HG03103 (cell line): ENCODE measurements around the gene KIR2DL4.
"Not testable (repeated sequence)": the region's sequence is repeated elsewhere in the genome, so short reads cannot be mapped to it uniquely, and the experiment has no call there.

Experiments used
- ATAC-seq: cut with Tn5 transposase; IDR thresholded peaks from one replicate; pipeline ENCODE4 v1.9.1; 2021; ENCODE audit warnings: low read depth; ENCODE audit not compliant: unreplicated experiment

KIR2DL4 gene

DNA sequence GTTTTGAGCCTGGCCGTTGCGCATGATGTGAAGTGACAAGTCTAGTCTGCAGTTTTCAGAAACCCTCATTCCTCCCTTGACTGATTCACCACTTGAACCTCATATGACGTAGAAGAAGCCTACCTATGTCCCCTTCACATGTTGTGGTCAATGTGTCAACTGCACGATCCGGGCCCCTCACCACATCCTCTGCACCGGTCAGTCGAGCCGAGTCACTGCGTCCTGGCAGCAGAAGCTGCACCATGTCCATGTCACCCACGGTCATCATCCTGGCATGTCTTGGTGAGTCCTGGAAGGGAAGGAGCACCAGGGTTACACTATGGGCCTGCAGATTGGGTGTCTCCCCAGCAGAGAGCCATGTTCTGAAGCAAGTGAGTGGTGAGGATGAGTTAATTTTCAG is at the start of gene KIR2DL4:
Gene KIR2DL4 (plus strand): TSS at position 201 of the 400 bp plus-strand sequence. CDS start 42 bp downstream, at position 243.
- ATAC-seq, result no peak

DNA sequence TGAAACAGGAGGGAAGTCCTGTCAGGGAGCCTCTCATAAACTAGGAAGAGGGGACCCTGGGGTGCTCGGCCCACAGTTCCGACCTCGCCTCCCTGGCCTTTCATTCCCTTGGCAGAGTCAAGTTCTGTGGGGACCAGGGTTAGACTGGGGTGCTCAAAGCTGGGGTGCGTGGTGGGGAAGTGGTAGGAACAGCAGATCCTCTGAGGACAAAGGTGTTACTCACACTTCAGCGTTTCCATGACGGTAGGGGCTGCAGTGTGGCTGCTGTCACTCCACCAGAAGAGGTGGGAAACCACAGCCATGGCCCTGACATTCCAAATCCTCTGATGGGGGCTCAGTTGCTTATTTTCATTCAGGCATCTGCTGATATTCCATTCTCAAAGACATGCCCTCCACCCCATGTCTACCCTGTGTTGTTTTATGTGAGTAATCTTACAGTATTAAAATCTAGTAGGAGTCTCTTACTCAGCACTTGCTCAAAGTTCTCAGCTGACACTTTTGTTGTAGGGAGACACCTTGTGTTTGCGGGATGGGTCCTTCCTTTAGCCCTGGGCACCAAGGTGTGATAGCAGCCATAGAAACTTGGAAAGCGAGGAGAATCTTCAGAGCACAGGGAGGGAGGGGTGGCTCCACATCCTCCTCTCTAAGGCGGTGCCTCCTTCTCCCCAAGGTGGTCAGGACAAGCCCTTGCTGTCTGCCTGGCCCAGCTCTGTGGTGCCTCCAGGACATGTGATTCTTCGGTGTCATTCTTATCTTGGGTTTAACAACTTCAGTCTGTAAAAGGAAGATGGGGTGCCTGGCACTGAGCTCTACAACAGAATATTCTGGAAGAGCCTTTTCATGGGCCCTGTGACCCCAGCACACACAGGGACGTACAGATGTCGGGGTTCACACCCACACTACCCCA is 47.0 kb upstream of the KIR2DL4 start:
- not testable (repeated sequence) for ATAC-seq

DNA sequence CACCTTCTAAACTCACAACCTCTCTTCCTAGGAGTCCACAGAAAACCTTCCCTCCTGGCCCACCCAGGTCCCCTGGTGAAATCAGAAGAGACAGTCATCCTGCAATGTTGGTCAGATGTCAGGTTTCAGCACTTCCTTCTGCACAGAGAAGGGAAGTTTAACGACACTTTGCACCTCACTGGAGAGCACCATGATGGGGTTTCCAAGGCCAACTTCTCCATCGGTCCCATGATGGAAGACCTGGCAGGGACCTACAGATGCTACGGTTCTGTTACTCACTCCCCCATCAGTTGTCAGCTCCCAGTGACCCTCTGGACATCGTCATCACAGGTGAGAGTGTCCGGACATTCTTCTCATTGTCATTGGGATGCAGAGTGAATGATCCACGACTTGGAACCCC is 44.8 kb upstream of the KIR2DL4 start:
- ATAC-seq, result not testable (repeated sequence)

DNA sequence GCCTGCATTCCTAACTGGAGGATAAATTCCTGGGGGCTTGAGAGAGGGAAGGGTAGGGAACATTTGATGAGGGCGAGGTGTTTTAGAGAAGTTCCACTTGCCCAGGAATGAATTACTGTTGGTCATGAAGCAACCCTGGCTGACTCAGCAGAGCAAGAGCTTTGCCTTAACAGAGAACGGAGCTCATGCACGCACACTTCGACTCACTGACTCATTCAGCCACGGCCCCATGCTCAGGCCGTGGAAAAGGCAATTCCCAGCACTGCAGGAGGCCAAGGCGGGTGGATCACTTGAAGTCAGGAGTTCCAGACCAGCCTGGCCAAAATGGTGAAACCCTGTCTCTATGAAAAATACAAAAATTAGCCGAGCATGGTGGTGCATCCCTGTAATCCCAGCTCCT is 39.2 kb upstream of the KIR2DL4 start:
- not testable (repeated sequence) for ATAC-seq

DNA sequence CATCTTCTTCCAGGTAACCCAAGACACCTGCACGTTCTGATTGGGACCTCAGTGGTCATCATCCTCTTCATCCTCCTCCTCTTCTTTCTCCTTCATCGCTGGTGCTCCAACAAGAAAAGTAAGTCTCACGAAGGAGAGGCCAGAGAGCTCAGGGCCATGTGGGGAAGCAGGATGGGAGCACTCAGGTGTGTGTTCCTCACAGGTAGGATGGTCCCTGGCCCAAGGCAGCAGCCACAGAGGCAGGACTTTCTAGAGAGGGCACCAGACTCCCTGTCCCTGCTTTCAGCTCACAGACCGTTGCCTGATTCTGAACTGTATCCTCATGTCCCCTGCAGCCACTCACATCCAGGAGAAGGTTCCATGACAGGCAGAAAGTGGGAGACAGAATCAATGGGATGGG is 36.9 kb upstream of the KIR2DL4 start:
- ATAC-seq, result not testable (repeated sequence)

DNA sequence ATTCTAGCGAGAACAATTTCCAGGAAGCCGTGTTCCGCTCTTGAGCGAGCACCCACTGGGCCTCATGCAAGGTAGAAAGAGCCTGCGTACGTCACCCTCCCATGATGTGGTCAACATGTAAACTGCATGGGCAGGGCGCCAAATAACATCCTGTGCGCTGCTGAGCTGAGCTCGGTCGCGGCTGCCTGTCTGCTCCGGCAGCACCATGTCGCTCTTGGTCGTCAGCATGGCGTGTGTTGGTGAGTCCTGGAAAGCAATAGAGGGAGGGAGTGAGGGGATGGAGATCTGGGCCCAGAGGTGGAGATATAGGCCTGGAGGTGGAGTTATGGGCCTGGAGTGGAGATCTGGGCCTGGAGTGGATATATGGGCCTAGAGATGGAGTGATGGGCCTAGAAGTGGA is 33.8 kb upstream of the KIR2DL4 start, which contains the start of gene KIR2DL1:
Gene KIR2DL1 (plus strand): TSS at position 148 of the 400 bp plus-strand sequence. CDS start 58 bp downstream, at position 206.
- ATAC-seq, result not testable (repeated sequence)

DNA sequence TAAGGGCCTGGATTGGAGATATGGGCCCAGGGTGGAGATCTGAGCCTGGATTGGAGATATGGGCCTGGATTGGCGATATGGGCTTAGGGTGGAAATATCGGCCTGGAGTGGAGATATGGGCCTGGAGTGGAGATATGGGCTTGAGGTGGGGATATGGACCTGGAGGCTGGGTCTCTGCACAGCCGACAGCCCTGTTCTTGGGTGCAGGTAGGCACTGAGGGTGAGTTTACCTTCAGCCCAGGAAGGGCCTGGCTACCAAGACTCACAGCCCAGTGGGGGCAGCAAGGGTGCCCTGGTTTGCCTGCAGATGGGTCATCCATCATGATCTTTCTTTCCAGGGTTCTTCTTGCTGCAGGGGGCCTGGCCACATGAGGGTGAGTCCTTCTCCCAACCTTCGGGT is 32.9 kb upstream of the KIR2DL4 start:
- ATAC-seq, result not testable (repeated sequence)

DNA sequence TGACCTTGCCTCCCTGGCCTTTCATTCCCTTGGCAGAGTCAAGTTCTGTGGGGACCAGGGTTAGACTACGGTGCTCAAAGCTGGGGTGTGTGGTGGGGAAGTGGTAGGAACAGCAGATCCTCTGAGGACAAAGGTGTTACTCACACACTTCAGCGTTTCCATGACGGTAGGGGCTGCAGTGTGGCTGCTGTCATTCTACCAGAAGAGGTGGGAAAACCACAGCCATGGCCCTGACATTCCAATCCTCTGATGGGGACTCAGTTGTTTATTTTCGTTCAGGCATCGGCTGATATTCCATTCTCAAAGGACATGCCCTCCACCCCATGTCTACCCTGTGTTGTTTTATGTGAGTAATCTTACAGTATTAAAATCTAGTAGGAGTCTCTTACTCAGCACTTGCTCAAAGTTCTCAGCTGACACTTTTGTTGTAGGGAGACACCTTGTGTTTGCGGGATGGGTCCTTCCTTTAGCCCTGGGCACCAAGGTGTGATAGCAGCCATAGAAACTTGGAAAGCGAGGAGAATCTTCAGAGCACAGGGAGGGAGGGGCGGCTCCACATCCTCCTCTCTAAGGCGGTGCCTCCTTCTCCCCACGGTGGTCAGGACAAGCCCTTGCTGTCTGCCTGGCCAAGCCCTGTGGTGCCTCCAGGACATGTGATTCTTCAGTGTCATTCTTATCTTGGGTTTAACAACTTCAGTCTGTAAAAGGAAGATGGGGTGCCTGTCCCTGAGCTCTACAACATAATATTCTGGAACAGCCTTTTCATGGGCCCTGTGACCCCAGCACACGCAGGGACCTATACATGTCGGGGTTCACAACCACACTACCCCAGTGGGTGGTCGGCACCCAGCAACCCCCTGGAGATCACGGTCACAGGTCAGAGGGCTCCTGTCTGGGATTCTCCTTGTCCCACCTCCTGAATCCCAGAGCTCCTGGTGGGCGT is 32.1 kb upstream of the KIR2DL4 start:
- ATAC-seq, result not testable (repeated sequence)

DNA sequence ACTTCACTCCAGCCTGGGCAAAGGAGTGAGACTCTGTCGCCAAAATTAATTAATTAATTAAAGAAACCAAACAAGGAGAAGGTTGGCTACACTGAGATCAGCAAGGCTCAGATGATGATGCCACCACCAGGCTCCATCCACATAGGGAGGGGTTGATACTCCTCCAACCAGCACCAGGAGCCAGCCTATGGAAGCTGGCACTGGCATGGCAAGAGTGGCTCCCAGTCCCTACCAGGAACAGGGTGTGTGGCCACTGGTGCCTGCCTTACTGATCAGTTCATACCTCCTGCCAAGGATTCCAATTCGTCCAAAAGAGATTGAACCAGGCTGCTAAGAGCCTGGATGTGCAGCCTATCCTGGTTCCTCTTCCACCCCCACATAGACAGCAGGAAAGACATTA is 30.7 kb upstream of the KIR2DL4 start:
- ATAC-seq, result not testable (repeated sequence)

DNA sequence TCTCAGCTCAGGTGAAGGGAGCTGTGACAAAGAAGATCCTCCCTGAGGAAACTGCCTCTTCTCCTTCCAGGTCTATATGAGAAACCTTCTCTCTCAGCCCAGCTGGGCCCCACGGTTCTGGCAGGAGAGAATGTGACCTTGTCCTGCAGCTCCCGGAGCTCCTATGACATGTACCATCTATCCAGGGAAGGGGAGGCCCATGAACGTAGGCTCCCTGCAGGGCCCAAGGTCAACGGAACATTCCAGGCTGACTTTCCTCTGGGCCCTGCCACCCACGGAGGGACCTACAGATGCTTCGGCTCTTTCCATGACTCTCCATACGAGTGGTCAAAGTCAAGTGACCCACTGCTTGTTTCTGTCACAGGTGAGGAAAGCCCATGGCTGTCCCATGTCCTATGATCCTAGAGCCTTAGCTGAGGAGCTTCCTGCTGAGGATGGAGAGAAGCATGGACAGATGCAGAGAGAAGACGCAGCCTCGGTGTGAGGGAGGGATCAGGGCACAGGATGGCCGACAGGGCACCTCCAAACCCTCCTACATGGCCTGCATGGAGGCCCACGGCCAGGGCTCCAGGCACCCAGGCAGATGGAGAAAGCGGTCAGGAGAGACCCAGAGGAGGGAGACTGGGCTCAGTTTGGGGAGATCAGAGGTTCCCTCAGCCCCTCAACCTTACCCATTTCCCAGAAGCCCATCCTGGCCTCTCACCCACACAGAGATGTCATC is 28.2 kb upstream of the KIR2DL4 start:
- not testable (repeated sequence) for ATAC-seq

DNA sequence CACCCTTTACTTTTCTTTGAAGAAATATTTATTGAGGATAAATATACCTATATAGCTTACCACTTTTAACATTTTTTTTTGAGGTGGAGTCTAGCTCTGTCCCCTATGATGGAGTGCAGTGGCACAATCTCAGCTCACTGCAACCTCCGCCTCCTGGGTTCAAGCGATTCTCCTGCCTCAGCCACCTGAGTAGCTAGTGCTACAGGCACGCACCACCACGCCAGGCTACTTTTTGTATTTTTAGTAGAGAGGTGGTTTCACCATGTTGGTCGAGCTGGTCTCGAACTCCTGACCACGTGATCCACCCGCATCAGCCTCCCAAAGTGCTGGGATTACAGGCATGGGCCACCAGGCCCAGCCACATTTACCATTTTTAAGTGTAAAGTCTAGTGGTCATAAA is 27.6 kb upstream of the KIR2DL4 start:
- ATAC-seq, result not testable (repeated sequence)

DNA sequence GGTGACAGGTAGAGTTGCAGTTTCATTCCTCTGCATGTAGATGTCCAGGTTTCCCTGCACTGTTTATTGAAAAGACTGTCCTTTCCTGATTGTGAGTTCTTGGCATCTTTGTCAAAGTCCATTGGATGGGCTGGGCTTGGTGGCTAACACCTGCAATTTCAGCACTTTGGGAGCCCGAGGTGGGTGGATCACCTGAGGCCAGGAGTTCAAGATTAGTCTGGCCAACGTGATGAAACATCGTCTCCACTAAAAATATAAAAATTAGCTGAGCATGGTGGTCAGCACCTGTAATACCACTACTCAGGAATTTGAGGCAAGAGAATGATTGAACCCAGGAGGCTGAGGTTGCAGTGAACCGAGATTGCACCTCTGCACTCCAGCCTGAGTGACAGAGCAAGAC is 25.6 kb upstream of the KIR2DL4 start:
- not testable (repeated sequence) for ATAC-seq

DNA sequence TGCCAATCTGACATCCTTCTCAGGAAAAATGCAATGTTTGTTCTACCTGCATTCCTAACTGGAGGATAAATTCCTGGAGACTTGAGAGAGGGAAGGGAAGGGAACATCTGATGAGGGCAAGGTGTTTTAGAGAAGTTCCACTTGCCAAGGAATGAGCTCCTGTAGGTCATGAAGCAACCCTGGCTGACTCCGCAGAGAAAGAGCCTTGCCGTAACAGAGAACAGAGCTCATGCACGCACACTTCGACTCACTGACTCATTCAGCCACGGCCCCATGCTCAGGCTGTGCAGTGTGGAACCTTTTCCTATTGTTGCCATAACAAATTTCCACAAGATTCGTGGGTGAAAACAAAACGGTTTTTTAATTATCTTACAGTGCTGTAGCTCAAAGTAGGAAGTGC is 24.5 kb upstream of the KIR2DL4 start:
- not testable (repeated sequence) for ATAC-seq

DNA sequence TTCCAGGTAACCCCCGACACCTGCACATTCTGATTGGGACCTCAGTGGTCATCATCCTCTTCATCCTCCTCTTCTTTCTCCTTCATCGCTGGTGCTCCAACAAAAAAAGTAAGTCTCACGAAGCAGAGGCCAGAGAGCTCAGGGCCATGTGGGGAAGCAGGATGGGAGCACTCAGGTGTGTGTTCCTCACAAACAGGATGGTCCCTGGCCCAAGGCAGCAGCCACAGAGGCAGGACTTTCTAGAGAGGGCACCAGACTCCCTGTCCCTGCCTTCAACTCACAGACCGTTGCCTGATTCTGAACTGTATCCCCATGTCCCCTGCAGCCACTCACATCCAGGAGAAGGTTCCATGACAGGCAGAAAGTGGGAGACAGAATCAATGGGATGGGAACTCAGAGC is 20.5 kb upstream of the KIR2DL4 start:
- ATAC-seq, result not testable (repeated sequence)

DNA sequence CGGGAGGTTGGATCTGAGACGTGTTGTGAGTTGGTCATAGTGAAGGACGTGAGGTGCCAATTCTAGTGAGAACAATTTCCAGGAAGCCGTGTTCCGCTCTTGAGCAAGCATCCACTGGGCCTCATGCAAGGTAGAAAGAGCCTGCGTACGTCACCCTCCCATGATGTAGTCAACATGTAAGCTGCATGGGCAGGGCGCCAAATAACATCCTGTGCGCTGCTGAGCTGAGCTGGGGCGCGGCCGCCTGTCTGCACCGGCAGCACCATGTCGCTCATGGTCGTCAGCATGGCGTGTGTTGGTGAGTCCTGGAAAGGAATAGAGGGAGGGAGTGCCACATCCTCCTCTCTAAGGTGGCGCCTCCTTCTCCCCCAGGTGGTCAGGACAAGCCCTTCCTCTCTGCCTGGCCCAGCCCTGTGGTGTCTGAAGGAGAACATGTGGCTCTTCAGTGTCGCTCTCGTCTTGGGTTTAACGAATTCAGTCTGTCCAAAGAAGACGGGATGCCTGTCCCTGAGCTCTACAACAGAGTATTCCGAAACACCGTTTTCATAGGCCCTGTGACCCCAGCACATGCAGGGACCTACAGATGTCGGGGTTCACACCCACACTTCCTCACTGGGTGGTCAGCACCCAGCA is 17.2 kb upstream of the KIR2DL4 start:
- ATAC-seq, result not testable (repeated sequence)

DNA sequence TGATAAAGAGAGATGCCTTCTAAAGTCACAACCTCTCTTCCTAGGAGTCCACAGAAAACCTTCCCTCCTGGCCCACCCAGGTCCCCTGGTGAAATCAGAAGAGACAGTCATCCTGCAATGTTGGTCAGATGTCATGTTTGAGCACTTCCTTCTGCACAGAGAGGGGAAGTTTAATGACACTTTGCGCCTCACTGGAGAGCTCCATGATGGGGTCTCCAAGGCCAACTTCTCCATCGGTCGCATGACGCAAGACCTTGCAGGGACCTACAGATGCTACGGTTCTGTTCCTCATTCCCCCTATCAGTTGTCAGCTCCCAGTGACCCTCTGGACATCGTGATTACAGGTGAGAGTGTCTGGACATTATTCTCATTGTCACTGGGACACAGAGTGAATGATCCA is 15.3 kb upstream of the KIR2DL4 start:
- ATAC-seq, result not testable (repeated sequence)

DNA sequence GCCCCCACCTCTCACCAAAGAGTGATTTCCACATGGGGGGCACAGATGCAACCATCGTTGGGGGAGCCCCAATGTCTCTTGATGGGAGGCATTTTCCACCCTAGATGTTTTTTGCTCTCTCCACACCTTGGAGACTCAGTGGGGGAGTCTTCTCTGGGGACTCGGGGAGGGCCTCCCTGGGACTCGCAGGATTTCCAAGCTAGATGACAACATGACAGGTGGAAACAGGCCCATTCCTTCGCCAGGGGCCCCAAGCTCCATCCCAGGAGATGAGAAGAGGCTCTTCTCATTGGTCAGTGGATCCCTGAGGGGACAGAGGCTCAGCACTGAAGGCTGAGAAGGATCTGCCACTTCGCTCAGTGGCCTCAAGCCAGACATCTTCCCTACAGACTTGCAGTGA is 12.7 kb upstream of the KIR2DL4 start:
- no peak for ATAC-seq

DNA sequence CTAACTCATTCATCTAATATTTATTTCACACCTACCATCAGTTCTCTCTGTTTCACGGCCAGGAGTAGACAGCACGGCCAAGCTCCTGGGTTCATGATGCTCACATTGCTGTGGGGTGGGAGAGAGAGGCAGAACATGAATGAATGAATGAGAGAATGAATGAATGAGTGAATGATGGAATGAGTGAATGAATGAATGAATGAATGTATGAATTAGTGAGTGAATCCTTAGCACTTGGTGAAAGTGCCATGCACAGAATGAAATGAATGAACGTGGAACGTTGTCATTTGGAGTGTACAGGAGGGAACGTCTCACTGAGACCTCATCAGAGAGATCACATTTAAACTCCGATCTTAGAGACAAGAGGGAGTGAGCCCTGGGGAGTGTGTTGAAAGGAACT is 11.9 kb upstream of the KIR2DL4 start:
- ATAC-seq, result no peak

DNA sequence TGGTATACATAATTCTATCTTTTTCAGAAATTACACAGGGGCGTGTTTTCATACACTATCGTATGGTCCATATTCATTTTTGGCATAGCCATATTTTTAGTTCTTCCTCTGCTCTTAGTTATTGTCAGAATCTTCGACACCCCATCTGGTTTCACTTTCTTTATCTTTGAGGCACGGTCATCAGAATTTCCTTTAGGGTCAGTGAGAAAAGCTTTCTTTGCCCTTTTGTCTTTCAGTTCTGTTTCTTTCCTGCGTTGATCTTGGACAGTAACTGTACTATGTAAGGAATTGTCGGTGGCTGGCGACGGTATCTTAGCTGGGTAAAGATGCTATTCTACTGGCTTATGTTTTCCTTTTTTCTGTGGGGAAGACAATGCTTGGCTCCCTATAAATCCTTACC is 10.6 kb upstream of the KIR2DL4 start:
- ATAC-seq, result no peak

DNA sequence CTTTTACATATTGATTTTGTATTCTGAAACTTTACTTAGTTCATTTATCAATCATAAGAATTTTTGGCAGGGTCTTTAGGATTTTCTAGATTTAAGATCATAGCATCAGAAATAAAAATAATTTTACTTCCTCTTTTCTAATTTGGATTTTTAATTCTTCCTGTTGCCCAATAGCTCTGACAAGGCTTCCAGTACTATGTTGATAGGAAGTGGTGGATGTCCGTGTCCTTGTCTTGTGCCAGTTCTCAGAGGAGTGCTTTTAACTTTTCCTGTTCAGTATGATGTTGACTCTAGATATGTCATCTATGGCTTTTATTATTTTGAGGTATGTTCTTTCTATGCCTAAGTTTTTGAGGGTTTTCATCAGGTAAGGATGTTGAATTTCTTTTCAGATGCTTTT is 7.7 kb upstream of the KIR2DL4 start:
- no peak for ATAC-seq
